CD8-positive, alpha-beta memory T cell (primary cell): Measurements from ENCODE around the gene ATP1B3. TPM values are rescaled to one million over a fixed set of nuclear protein-coding genes. Genes with fewer than 3 reads are reported as not detected.
"Not testable (repeated sequence)": the region's sequence is repeated elsewhere in the genome, so short reads cannot be mapped to it uniquely, and the experiment has no call there.

Experiments
- CTCF ChIA-PET: fragments of 350-600 bp; sonication (Branson Sonifier 250); formaldehyde crosslinking; loops from one replicate; lab custom pipeline; 2021; ENCODE audit warnings: antibody characterized with exemption; lab: Charles Lee
- POLR2A ChIA-PET: fragments of 350-600 bp; sonication (Branson Sonifier 250); formaldehyde crosslinking; loops from one replicate; lab custom pipeline; 2021; ENCODE audit warnings: antibody characterized with exemption; lab: Charles Lee
- DNase-seq, 5 donors: peaks; one replicate each; pipeline versions ENCODE4 v3.0.0 to v3.0.0-alpha.2; 2020 to 2022; ENCODE audit warnings: mixed read lengths in 1 of 5
- H3K27ac ChIP-seq: one replicate; pipeline ENCODE4 v1.7.0; 2013; ENCODE audit warnings: low read depth, mild to moderate bottlenecking, low read length, moderate library complexity
- H3K27me3 ChIP-seq: 2 replicates; pipeline ENCODE4 v1.7.0; 2013; ENCODE audit warnings: low read length, mild to moderate bottlenecking; ENCODE audit not compliant: insufficient read depth, poor library complexity, severe bottlenecking
- H3K36me3 ChIP-seq: 2 replicates; pipeline ENCODE4 v1.7.0; 2013; ENCODE audit warnings: mild to moderate bottlenecking, low read length, moderate library complexity; ENCODE audit not compliant: insufficient read depth
- H3K4me1 ChIP-seq: 2 replicates; pipeline ENCODE4 v1.7.0; 2013; ENCODE audit warnings: mild to moderate bottlenecking, low read length, moderate library complexity; ENCODE audit not compliant: insufficient read depth
- H3K4me3 ChIP-seq: 2 replicates; pipeline ENCODE4 v1.7.0; 2013; ENCODE audit warnings: mild to moderate bottlenecking, low read length
- H3K9me3 ChIP-seq: 2 replicates; pipeline ENCODE4 v1.7.0; 2013; ENCODE audit warnings: mild to moderate bottlenecking, low read length
- H3K27ac Mint-ChIP-seq, 8 donors: one replicate each; pipeline ENCODE4 v1.8.0; 2020 to 2021; ENCODE audit warnings: mixed read lengths in 8 of 8, mild to moderate bottlenecking in 6 of 8, inconsistent platforms in 3 of 8, moderate library complexity in 3 of 8
- H3K27me3 Mint-ChIP-seq, 2 donors: one replicate each; pipeline ENCODE4 v1.8.0; 2020 to 2021; ENCODE audit warnings: mixed read lengths in 2 of 2, mild to moderate bottlenecking in 1 of 2, moderate library complexity in 1 of 2
- H3K36me3 Mint-ChIP-seq, 3 donors: one replicate each; pipeline ENCODE4 v1.8.0; 2020 to 2021; ENCODE audit warnings: mixed read lengths in 3 of 3, inconsistent platforms in 1 of 3, mild to moderate bottlenecking in 1 of 3
- H3K4me1 Mint-ChIP-seq, 3 donors: one replicate each; pipeline ENCODE4 v1.8.0; 2020 to 2021; ENCODE audit warnings: mixed read lengths in 3 of 3, inconsistent platforms in 1 of 3, mild to moderate bottlenecking in 1 of 3
- H3K4me3 Mint-ChIP-seq, 7 donors: one replicate each; pipeline ENCODE4 v1.8.0; 2020 to 2021; ENCODE audit warnings: mixed read lengths in 7 of 7, mild to moderate bottlenecking in 6 of 7, moderate library complexity in 4 of 7, inconsistent platforms in 2 of 7
- H3K9me3 Mint-ChIP-seq, 5 donors: one replicate each; pipeline ENCODE4 v1.8.0; 2020 to 2022; ENCODE audit warnings: mixed read lengths in 5 of 5, mild to moderate bottlenecking in 3 of 5, moderate library complexity in 2 of 5, inconsistent platforms in 1 of 5
- polyA plus RNA-seq: library from polyadenylated mRNA; unstranded; fragments of 300-500 nt; fragmentation: Illumina TruSeq; gene quantifications from one replicate; pipeline ENCODE4 v1.2.3, GENCODE V29; 2021
- total RNA-seq, 2 experiments: library from RNA; stranded (reverse); gene quantifications; one replicate each; pipeline ENCODE4 v1.2.3, GENCODE V29; 2021

Gene ATP1B3
- total and polyA plus RNA-seq, 3 experiments from 2014 or later = 133 to 234 (median 230) TPM

- Histone ChIP-seq H3K27ac (no peak overlapping the region), H3K36me3 (no peaks in the 10 kb centered on the region), H3K9me3 (no peaks in the 10 kb centered on the region), H3K4me3 (no peak overlapping the region), H3K27me3 (no peaks in the 10 kb centered on the region), H3K4me1 (no peaks in the 10 kb centered on the region)
- ChIA-PET CTCF (no interaction called here), POLR2A (no interaction called here)
- no peaks in the 10 kb centered on the region for H3K27me3 Mint-ChIP-seq
- H3K27ac Mint-ChIP-seq = no peak overlapping the region
- H3K4me1 Mint-ChIP-seq = no peaks in the 10 kb centered on the region
- DNase-seq = no peak
- no peaks in the 10 kb centered on the region for H3K9me3 Mint-ChIP-seq
- H3K36me3 Mint-ChIP-seq = peaks cover 0 to 15% (median 13%) of the 10 kb centered on the region in 3 donors
- no peak overlapping the region for H3K4me3 Mint-ChIP-seq
Measured at GRCh38 chr3:141969711-141970110, 93.3 kb downstream of the ATP1B3 start.

- no peaks in the 10 kb centered on the region for H3K4me1 ChIP-seq
- no peak for DNase-seq
- Mint-ChIP-seq H3K9me3 (no peaks in the 10 kb centered on the region), H3K4me3 (no peak overlapping the region), H3K4me1 (no peaks in the 10 kb centered on the region), H3K27ac (peak overlapping the region in 1 of 8 donors; percentile 54), H3K36me3 (peaks cover 4 to 21% (median 17%) of the 10 kb centered on the region in 3 donors), H3K27me3 (no peaks in the 10 kb centered on the region)
- POLR2A ChIA-PET = no interaction called here
- no peak overlapping the region for H3K27ac ChIP-seq
- CTCF ChIA-PET = no interaction called here
- H3K9me3 ChIP-seq = no peaks in the 10 kb centered on the region
- peaks cover 3% of the 10 kb centered on the region for H3K36me3 ChIP-seq
- H3K27me3 ChIP-seq = no peaks in the 10 kb centered on the region
- H3K4me3 ChIP-seq = no peak overlapping the region
Measured at GRCh38 chr3:141971571-141971970, 95.1 kb downstream of the ATP1B3 start.

GRCh38 chr3:141972399-141972798, 96.0 kb downstream of the ATP1B3 start:
- H3K27me3 ChIP-seq = no peaks in the 10 kb centered on the region
- Mint-ChIP-seq H3K9me3 (no peaks in the 10 kb centered on the region), H3K4me3 (no peak overlapping the region), H3K4me1 (no peaks in the 10 kb centered on the region), H3K36me3 (peaks cover 4 to 23% (median 17%) of the 10 kb centered on the region in 3 donors), H3K27ac (peak overlapping the region in 4 of 8 donors; percentile 15 to 41 (median 20)), H3K27me3 (no peaks in the 10 kb centered on the region)
- CTCF ChIA-PET = no interaction called here
- peaks cover 4% of the 10 kb centered on the region for H3K36me3 ChIP-seq
- H3K4me3 ChIP-seq = no peak overlapping the region
- no peak for DNase-seq
- POLR2A ChIA-PET = no interaction called here
- H3K4me1 ChIP-seq = no peaks in the 10 kb centered on the region
- no peak overlapping the region for H3K27ac ChIP-seq
- H3K9me3 ChIP-seq = no peaks in the 10 kb centered on the region

GRCh38 chr3:141974777-141975176, 98.3 kb downstream of the ATP1B3 start:
- H3K9me3 ChIP-seq, H3K27me3 Mint-ChIP-seq, POLR2A ChIA-PET, H3K9me3 Mint-ChIP-seq, H3K4me3 Mint-ChIP-seq, H3K36me3 ChIP-seq, H3K4me3 ChIP-seq, H3K4me1 Mint-ChIP-seq, H3K4me1 ChIP-seq, H3K27ac ChIP-seq, H3K27ac Mint-ChIP-seq, H3K27me3 ChIP-seq, CTCF ChIA-PET, DNase-seq: not testable (repeated sequence)
- peaks cover 8 to 20% (median 18%) of the 10 kb centered on the region in 3 donors for H3K36me3 Mint-ChIP-seq

Other genes with a start within 250 kb of the ATP1B3 start
- gene RNF7, start 138.3 kb upstream of the ATP1B3 start, total RNA-seq = 10 to 100 TPM; 65.9 to 67.4 TPM
- gene RNF7, start 138.3 kb upstream of the ATP1B3 start, polyA plus RNA-seq = 139 TPM
- gene GRK7, start 113.2 kb upstream of the ATP1B3 start, total RNA-seq = not detected
- gene GRK7, start 113.2 kb upstream of the ATP1B3 start, polyA plus RNA-seq = not detected